Measurements from ENCODE around the gene SGK1.
A peak's percentile ranks its signal among the peaks of the same experiment; 100 is the strongest.
"Not testable (repeated sequence)": the region's sequence is repeated elsewhere in the genome, so short reads cannot be mapped to it uniquely, and the experiment has no call there.

Gene SGK1

DNA sequence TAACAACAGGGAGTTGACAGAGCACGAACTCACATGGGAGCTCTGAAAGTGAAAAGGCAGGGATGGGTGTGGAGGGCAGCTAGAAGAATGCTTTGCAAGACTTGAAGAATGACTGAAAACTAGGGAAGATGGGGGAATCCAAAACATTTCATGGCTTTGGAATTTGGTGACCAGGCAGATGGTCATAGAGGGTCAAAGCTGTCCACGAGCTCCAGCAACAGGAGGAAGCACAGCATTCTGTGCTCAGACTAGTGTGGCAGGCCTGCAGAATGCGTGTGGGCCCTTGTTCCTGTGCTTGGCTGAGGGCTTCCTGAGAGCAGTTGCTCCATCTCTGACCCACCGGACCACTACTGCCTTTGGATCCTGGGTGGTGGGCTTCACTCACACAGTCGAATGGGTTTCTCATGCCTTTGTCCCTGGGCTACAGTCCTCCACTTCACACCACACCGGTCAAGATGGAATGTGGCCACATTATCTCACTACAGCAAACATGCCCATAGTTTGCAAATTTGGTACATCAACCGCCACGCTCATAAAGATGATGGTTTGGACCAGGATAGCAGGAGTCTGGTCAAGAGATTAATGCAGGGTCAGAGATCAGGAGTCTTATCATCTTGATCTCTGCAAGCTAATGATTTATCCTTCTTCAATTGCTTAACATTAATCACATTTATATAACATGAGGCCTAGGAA is 100.7 kb downstream of the SGK1 start:
- peak in 2 of 4 experiments; percentile 20 to 34 for DNase-seq

DNA sequence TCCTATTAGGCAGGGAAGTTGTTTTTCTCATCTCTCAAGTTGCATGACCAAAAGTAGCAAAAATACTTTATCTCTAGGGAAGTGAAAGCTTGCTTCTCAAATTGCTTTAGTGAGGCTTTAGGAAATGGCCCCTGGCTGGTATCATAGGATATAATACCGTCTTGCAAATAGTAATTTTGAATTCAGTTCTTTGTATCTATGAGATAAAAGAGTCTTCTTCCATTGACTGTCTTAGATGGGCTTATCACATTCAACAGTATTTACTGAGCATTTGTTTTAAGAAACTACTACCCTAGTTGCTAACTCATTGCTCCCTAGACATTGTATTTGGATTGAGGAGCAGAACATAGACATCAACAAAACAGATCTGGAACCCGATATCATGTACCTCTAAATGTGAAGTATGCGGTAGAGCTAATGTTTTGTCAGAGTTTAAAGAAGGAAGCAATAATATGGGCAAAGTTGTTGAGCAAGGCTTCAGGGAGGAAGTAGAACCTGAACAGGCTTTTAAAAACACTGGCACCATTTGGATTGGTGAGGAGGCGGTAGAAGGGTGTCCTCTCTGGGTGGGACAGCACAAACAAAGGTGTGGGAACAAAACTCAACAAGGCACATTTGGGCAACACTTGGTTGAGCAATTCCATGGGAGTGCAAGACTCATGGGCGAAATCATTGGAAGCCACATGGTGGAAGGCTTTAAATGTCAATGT is 101.5 kb downstream of the SGK1 start:
- peak; percentile 59 to 88 (median 80) for DNase-seq

GRCh38 chr6:134213410-134213809 is 104.5 kb downstream of the SGK1 start:
- DNase-seq = not testable (repeated sequence)

- DNase-seq = no peak
Observed at GRCh38 chr6:134211297-134211696, 106.6 kb downstream of the SGK1 start.

GRCh38 chr6:134207421-134207820 is 110.5 kb downstream of the SGK1 start:
- no peak for DNase-seq

GRCh38 chr6:134205366-134205765 is 112.5 kb downstream of the SGK1 start:
- no peak for DNase-seq

GRCh38 chr6:134204759-134205158 is 113.2 kb downstream of the SGK1 start:
- DNase-seq = not testable (repeated sequence)

DNA sequence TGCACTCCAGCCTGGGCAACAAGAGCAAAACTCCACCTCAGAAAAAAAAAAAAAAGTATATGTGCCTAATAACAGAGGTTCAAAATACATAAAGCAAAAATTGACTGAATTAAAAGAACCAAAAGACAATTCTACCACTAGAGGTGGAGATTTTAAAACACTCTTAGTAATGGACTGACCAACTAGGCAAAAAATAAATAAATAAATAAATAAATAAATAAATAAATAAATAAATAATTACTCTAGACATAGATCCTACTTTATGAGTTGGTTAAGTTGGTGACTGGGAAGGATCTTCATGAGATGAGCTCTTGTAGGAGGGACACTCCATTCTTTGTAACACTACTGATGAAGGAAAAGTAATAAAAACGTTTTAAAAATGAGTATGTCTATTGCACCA is 113.9 kb downstream of the SGK1 start:
- no peak for DNase-seq

GRCh38 chr6:134201716-134202115 is 116.2 kb downstream of the SGK1 start:
- peak; percentile 8 to 64 (median 42) for DNase-seq

GRCh38 chr6:134199848-134200606 is 117.9 kb downstream of the SGK1 start:
- no peak for DNase-seq

DNA sequence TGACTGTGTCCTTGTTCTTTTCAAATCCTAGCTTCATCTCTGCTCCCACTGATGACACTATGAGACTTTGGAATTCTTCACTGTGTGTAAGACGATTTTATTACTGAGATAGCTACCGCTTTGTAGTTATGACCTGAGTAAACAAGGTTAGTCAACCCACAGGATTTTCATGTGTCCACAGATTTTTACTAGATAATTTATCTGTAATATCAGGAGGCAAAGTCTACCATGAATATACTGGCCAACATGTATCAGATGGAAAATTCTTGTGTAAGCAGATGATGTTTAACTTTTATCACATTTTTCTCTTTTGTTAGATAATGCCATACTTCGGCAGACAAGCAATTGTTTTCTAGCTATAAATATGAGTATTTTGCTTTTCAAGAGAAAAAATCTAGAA is 119.8 kb downstream of the SGK1 start:
- DNase-seq = no peak

- not testable (repeated sequence) for DNase-seq
Observed at GRCh38 chr6:134197685-134198084, 120.2 kb downstream of the SGK1 start.

DNA sequence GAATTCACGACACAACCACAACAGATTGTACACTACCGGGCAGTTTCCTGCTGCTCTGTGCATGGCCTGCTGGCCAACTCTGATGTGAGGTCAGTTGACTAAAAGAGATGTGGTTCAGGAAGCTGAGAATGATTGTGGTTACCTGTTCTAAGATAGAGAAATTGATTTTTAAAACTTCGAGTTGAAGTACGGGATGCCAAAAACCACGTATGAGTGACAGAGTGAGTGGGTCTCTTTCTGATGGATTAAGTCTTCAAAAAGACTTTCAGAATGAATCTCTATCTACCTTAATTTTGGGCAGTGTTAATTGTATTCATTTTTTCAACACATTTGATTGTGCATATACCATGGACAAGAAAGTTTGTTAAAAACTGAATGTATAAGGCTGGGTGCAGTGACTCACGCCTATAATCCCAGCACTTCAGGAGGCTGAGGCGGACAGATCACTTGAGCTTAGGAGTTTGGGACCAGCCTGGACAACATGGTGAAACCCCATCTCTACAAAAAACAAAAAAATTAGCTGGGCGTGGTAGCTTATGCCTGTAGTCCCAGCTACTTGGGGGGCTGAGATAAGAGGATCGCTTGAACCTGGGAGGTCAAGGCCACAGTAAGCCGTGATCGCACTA is 121.2 kb downstream of the SGK1 start:
- no peak for DNase-seq

- DNase-seq = no peak
Observed at GRCh38 chr6:134195985-134196384, 121.9 kb downstream of the SGK1 start.

GRCh38 chr6:134195164-134195906 is 122.6 kb downstream of the SGK1 start:
- no peak for DNase-seq

GRCh38 chr6:134193536-134194498 is 124.1 kb downstream of the SGK1 start:
- DNase-seq = no peak

GRCh38 chr6:134192609-134193008 is 125.3 kb downstream of the SGK1 start:
- not testable (repeated sequence) for DNase-seq

DNA sequence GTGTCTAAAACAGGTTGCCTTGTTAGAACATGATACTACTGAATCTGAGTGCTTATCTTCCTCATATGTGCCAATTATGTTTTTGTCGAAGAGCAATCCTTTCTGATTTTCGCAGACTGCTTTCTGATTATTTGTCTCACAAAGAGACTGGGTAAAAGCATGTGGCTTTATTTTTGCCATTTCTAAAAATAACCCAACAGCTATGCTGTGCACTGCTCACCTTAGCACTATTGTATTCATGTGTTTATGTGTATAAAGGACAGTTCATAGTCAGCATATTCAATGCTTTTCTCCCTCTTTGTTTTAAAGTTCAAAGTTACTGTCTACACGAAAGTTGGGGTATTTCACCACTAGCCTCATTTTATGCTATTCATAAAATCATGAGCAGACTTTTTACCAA is 127.0 kb downstream of the SGK1 start:
- no peak for DNase-seq

- no peak for DNase-seq
Observed at GRCh38 chr6:134187751-134188150, 130.2 kb downstream of the SGK1 start.

DNA sequence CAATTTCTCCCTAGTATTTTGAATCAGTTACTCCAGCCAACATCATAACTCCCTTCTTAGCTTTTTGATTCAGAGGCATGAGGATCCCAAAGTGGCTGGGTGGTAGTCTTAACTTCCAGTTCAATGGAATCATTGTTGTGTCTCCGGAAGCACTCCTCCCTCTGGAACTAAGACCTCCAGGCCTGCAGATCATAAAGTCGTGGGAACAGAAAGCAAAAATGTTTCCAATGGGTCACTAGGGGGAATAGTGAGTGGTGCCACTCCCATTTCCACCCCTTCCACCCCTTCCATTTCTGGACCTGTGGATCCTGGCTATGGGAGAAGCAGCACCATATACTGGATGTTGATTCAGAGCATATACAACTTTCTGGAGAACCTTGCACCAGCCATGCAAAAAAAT is 130.8 kb downstream of the SGK1 start:
- DNase-seq = no peak

- no peak for DNase-seq
Observed at GRCh38 chr6:134186355-134186754, 131.6 kb downstream of the SGK1 start.
